Osteocyte (in vitro differentiated cells): ENCODE results near the gene RUNX2. TPM values are rescaled to one million over a fixed set of nuclear protein-coding genes. Genes with fewer than 3 reads are reported as not detected.

Experiments
- DNase-seq: peaks from one replicate; pipeline ENCODE4 v3.0.0; 2021; ENCODE audit warnings: mixed read lengths; ENCODE audit not compliant: unreplicated experiment; ENCODE audit errors: extremely low spot score
- H3K27ac Mint-ChIP-seq: one replicate; pipeline ENCODE4 v1.8.0; 2021; ENCODE audit warnings: mild to moderate bottlenecking, mixed read lengths; ENCODE audit not compliant: unreplicated experiment
- H3K27me3 Mint-ChIP-seq: one replicate; pipeline ENCODE4 v1.8.0; 2021; ENCODE audit warnings: mixed read lengths; ENCODE audit not compliant: unreplicated experiment
- H3K36me3 Mint-ChIP-seq: one replicate; pipeline ENCODE4 v1.8.0; 2021; ENCODE audit warnings: mixed read lengths; ENCODE audit not compliant: unreplicated experiment
- H3K4me1 Mint-ChIP-seq: one replicate; pipeline ENCODE4 v1.8.0; 2021; ENCODE audit warnings: mixed read lengths; ENCODE audit not compliant: unreplicated experiment
- H3K4me3 Mint-ChIP-seq: one replicate; pipeline ENCODE4 v1.8.0; 2021; ENCODE audit warnings: mild to moderate bottlenecking, moderate library complexity, mixed read lengths; ENCODE audit not compliant: unreplicated experiment
- H3K9me3 Mint-ChIP-seq: one replicate; pipeline ENCODE4 v1.8.0; 2021; ENCODE audit warnings: mixed read lengths; ENCODE audit not compliant: unreplicated experiment
- CTCF ChIP-seq: fragments of 200-600 bp; sonication (generic); IDR thresholded peaks from 2 replicates; pipeline ENCODE4 v1.5.0; 2021; ENCODE audit warnings: antibody characterized with exemption, mild to moderate bottlenecking, moderate library complexity
- total RNA-seq: library from RNA; stranded (reverse); gene quantifications from 2 replicates; pipeline ENCODE4 v1.2.1, GENCODE V29; 2021

RUNX2 gene
- total RNA-seq, 1 donor from 2014 or later: 28.1 TPM

- no peaks in the 10 kb centered on the region for H3K27me3 Mint-ChIP-seq
- no peak overlapping the region for H3K4me3 Mint-ChIP-seq
- no peak for TF ChIP-seq CTCF
- H3K4me1 Mint-ChIP-seq: peaks cover 31% of the 10 kb centered on the region
- H3K36me3 Mint-ChIP-seq: no peaks in the 10 kb centered on the region
- no peak for DNase-seq
- peak overlapping the region; percentile 51 for H3K27ac Mint-ChIP-seq
- H3K9me3 Mint-ChIP-seq: no peaks in the 10 kb centered on the region
These were observed 302.2 kb downstream of the RUNX2 start for GRCh38 chr6:45630314-45630713.

- H3K36me3 Mint-ChIP-seq: no peaks in the 10 kb centered on the region
- no peak for DNase-seq
- no peak overlapping the region for H3K4me3 Mint-ChIP-seq
- TF ChIP-seq CTCF: no peak
- H3K9me3 Mint-ChIP-seq: no peaks in the 10 kb centered on the region
- peak overlapping the region; percentile 51 for H3K27ac Mint-ChIP-seq
- peaks cover 26% of the 10 kb centered on the region for H3K4me1 Mint-ChIP-seq
- no peaks in the 10 kb centered on the region for H3K27me3 Mint-ChIP-seq
These were observed 302.7 kb downstream of the RUNX2 start for GRCh38 chr6:45630801-45631200.

GRCh38 chr6:45631396-45631795, 303.3 kb downstream of the RUNX2 start:
- Mint-ChIP-seq H3K27ac (no peak overlapping the region), H3K9me3 (no peaks in the 10 kb centered on the region), H3K4me1 (peaks cover 20% of the 10 kb centered on the region), H3K36me3 (no peaks in the 10 kb centered on the region), H3K27me3 (no peaks in the 10 kb centered on the region), H3K4me3 (no peak overlapping the region)
- TF ChIP-seq CTCF: no peak
- DNase-seq: no peak

GRCh38 chr6:45633272-45633908, 305.3 kb downstream of the RUNX2 start:
- Mint-ChIP-seq H3K4me1 (peaks cover 25% of the 10 kb centered on the region), H3K4me3 (no peak overlapping the region), H3K36me3 (no peaks in the 10 kb centered on the region), H3K27ac (no peak overlapping the region), H3K27me3 (no peaks in the 10 kb centered on the region), H3K9me3 (no peaks in the 10 kb centered on the region)
- DNase-seq: no peak
- TF ChIP-seq CTCF: no peak

- H3K27ac Mint-ChIP-seq: no peak overlapping the region
- H3K4me1 Mint-ChIP-seq: peaks cover 31% of the 10 kb centered on the region
- no peaks in the 10 kb centered on the region for H3K9me3 Mint-ChIP-seq
- no peak for DNase-seq
- H3K36me3 Mint-ChIP-seq: no peaks in the 10 kb centered on the region
- no peak overlapping the region for H3K4me3 Mint-ChIP-seq
- TF ChIP-seq CTCF: no peak
- no peaks in the 10 kb centered on the region for H3K27me3 Mint-ChIP-seq
These were observed 306.1 kb downstream of the RUNX2 start for GRCh38 chr6:45634231-45634630.
